ENCODE data around the gene RAPGEF5. TPM values are rescaled to one million over a fixed set of nuclear protein-coding genes. Genes with fewer than 3 reads are reported as not detected.
A peak's percentile ranks its signal among the peaks of the same experiment; 100 is the strongest.

Gene RAPGEF5
- total RNA-seq, 1 donor from 2014 or later, result 16.5 TPM

- peaks cover 26% of the 10 kb centered on the region for H3K36me3 ChIP-seq
- intact Hi-C loops (cut with micrococcal nuclease), result no loop called here
These were observed 235.1 kb downstream of the RAPGEF5 start for GRCh38 chr7:22121702-22122474.

GRCh38 chr7:22120391-22121053 lies 236.4 kb downstream of the RAPGEF5 start:
- peaks cover 10% of the 10 kb centered on the region for H3K27me3 ChIP-seq (ENCODE audit: low read depth)
- no peak for DNase-seq
- intact Hi-C loops (cut with micrococcal nuclease), result no loop called here
- H3K4me3 ChIP-seq, result no peak overlapping the region
- peaks cover 48% of the 10 kb centered on the region for H3K4me1 ChIP-seq
- H3K27ac ChIP-seq (replicated peaks), result no peak overlapping the region
- H3K9me3 ChIP-seq (replicated peaks), result no peaks in the 10 kb centered on the region
- TF ChIP-seq, protein P1, sequence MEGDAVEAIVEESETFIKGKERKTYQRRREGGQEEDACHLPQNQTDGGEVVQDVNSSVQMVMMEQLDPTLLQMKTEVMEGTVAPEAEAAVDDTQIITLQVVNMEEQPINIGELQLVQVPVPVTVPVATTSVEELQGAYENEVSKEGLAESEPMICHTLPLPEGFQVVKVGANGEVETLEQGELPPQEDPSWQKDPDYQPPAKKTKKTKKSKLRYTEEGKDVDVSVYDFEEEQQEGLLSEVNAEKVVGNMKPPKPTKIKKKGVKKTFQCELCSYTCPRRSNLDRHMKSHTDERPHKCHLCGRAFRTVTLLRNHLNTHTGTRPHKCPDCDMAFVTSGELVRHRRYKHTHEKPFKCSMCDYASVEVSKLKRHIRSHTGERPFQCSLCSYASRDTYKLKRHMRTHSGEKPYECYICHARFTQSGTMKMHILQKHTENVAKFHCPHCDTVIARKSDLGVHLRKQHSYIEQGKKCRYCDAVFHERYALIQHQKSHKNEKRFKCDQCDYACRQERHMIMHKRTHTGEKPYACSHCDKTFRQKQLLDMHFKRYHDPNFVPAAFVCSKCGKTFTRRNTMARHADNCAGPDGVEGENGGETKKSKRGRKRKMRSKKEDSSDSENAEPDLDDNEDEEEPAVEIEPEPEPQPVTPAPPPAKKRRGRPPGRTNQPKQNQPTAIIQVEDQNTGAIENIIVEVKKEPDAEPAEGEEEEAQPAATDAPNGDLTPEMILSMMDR (IDR thresholded peaks at IDR 0.05; ENCODE audit: borderline replicate concordance), result no peak
- H3K36me3 ChIP-seq, result peaks cover 27% of the 10 kb centered on the region

More at GRCh38 chr7:22121702-22122474, 235.1 kb downstream of the RAPGEF5 start:
- Histone ChIP-seq H3K4me1 (peaks cover 47% of the 10 kb centered on the region), H3K27me3 (ENCODE audit: low read depth) (peaks cover 10% of the 10 kb centered on the region), H3K4me3 (no peak overlapping the region), H3K27ac (replicated peaks) (peak overlapping the region; percentile 65), H3K9me3 (replicated peaks) (no peaks in the 10 kb centered on the region)
- DNase-seq, result no peak
- TF ChIP-seq, protein P1 (IDR thresholded peaks at IDR 0.05; ENCODE audit: borderline replicate concordance), result no peak

DNA sequence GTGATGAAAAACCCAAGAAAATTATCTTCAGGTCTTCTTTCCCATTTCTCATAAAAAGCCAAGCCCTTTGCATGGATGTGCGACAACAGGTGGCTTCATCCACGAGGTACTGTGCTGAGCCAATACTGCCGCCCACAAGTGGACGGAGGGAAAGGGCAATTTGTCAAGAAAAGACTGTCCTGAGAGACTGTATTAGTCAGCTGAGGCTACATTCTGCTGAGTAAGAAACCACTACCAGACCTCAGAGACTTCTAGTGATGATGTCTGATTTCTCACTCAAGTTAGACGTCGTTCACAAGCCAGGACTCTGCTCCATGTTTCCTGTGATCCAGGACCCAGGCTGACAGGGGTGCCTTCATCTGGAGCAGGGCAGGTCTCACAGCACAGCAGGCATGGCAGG lies 239.7 kb downstream of the RAPGEF5 start:
- TF ChIP-seq, protein P1 (IDR thresholded peaks at IDR 0.05; ENCODE audit: borderline replicate concordance), result no peak
- intact Hi-C loops (cut with micrococcal nuclease), result no loop called here
- H3K4me1 ChIP-seq, result peaks cover 29% of the 10 kb centered on the region

DNA sequence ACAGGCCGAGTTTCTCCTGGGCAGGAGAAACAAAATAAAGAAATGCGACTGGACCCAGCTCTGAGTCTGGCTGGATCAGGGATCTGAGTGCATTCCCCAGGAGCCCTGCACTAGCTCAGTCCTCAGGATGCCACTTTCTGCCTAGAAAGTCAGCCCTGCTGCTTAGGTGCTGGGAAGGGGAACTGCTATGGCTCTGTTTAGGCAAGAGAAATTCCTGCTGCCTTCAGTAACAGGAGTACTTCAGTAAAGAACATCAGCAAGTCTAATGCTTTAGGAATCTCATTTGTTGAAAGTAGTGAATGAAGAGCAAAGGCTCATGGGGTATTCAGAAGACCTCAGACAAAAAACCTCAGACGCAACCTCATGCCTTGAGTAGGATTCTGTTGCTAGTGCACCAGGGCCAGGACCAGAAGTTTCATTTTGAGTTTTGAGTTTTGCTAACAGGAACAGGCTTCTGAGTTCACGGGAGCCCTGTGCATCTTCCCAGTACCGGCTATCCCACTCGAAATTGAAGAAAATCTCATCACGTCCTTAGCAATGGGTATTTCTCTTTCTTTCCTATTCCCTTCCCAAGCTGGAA lies 240.4 kb downstream of the RAPGEF5 start:
- peak overlapping the region; percentile 65 for H3K27ac ChIP-seq (replicated peaks)
- H3K27me3 ChIP-seq (ENCODE audit: low read depth), result peaks cover 4% of the 10 kb centered on the region
- TF ChIP-seq, protein P1 (IDR thresholded peaks at IDR 0.05; ENCODE audit: borderline replicate concordance), result no peak
- H3K4me1 ChIP-seq, result peaks cover 22% of the 10 kb centered on the region
- intact Hi-C loops (cut with micrococcal nuclease), result no loop called here
- H3K9me3 ChIP-seq (replicated peaks), result no peaks in the 10 kb centered on the region
- peaks cover 24% of the 10 kb centered on the region for H3K36me3 ChIP-seq
- DNase-seq, result no peak
- no peak overlapping the region for H3K4me3 ChIP-seq

More for the DNA sequence above, 239.7 kb downstream of the RAPGEF5 start:
- Histone ChIP-seq H3K4me3 (no peak overlapping the region), H3K9me3 (replicated peaks) (no peaks in the 10 kb centered on the region), H3K27ac (replicated peaks) (no peak overlapping the region), H3K27me3 (ENCODE audit: low read depth) (peaks cover 4% of the 10 kb centered on the region), H3K36me3 (peaks cover 27% of the 10 kb centered on the region)
- no peak for DNase-seq

DNA sequence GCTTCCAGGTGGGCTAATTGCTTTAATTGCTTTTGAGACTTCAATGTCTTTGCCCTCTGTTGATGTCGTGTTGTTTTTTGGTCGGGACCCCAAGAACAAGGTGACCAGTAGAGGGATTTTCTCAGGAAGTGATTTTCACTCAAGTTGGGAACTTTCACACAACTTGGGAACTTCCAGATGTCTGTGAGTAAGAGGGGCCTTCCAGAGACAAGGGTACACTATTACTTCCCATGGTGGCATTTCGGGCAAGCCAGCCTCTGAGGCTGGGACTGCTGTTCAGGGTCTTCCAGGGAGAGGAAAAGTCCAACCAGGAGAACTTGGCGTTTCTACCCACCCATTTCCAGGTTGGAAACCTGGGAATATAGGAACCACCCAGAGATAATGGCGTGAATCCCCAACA lies 241.3 kb downstream of the RAPGEF5 start:
- Histone ChIP-seq H3K4me1 (peaks cover 24% of the 10 kb centered on the region), H3K4me3 (no peak overlapping the region), H3K9me3 (replicated peaks) (no peaks in the 10 kb centered on the region), H3K36me3 (peaks cover 19% of the 10 kb centered on the region), H3K27ac (replicated peaks) (peak overlapping the region; percentile 65), H3K27me3 (ENCODE audit: low read depth) (peaks cover 4% of the 10 kb centered on the region)
- TF ChIP-seq, protein P1 (IDR thresholded peaks at IDR 0.05; ENCODE audit: borderline replicate concordance), result no peak
- intact Hi-C loops (cut with micrococcal nuclease), result no loop called here
- no peak for DNase-seq

Data from left ventricle myocardium inferior (tissue), 1 donor.